NCI-H2171 treated with DMSO at 0.1 percent for 48 hours (cell line): ENCODE measurements around the gene SLC25A10.

Experiments
- DNase-seq: peaks from one replicate; lab custom pipeline; 2025; lab: John Stamatoyannopoulos, UW

SLC25A10 gene

GRCh38 chr17:81711814-81712467 lies at the start of gene SLC25A10:
SLC25A10 (plus strand) TSS chr17:81712284; CDS start chr17:81712427, 143 bp downstream.
- peak; percentile 71 for DNase-seq

GRCh38 chr17:81664051-81664470 lies 48.0 kb upstream of the SLC25A10 start:
- DNase-seq: no peak

GRCh38 chr17:81665205-81666091 lies 46.6 kb upstream of the SLC25A10 start:
- DNase-seq: no peak

- DNase-seq: no peak
Observed at GRCh38 chr17:81666092-81666341, 46.1 kb upstream of the SLC25A10 start.

GRCh38 chr17:81666342-81667191 lies 45.5 kb upstream of the SLC25A10 start, which contains the start of the genes CCDC137 and OXLD1:
CCDC137 (plus strand) TSS chr17:81666737; CDS start chr17:81666767, 30 bp downstream.
OXLD1 (minus strand) TSS chr17:81666605; CDS start chr17:81666577, 28 bp downstream.
- DNase-seq: peak; percentile 93

GRCh38 chr17:81667754-81668153 lies 44.3 kb upstream of the SLC25A10 start:
- no peak for DNase-seq

- DNase-seq: no peak
Observed at GRCh38 chr17:81672504-81672903, 39.6 kb upstream of the SLC25A10 start.

- DNase-seq: no peak
Observed at GRCh38 chr17:81672954-81673353, 39.1 kb upstream of the SLC25A10 start.

- no peak for DNase-seq
Observed at GRCh38 chr17:81673561-81674258, 38.4 kb upstream of the SLC25A10 start.

GRCh38 chr17:81675515-81676221 lies 36.4 kb upstream of the SLC25A10 start:
- DNase-seq: peak; percentile 39

GRCh38 chr17:81676906-81677305 lies 35.2 kb upstream of the SLC25A10 start:
- DNase-seq: peak; percentile 17

- no peak for DNase-seq
Observed at GRCh38 chr17:81680150-81680549, 31.9 kb upstream of the SLC25A10 start.

GRCh38 chr17:81681672-81682071 lies 30.4 kb upstream of the SLC25A10 start:
- DNase-seq: peak; percentile 87

GRCh38 chr17:81682565-81683207 lies 29.4 kb upstream of the SLC25A10 start:
- peak; percentile 74 for DNase-seq

GRCh38 chr17:81683208-81683583 lies 28.9 kb upstream of the SLC25A10 start:
- no peak for DNase-seq

GRCh38 chr17:81683584-81684441 lies 28.3 kb upstream of the SLC25A10 start, which contains the start of the genes ARL16 and HGS:
ARL16 (minus strand) TSS chr17:81683797; CDS start chr17:81683753, 44 bp downstream.
HGS (plus strand) TSS chr17:81684011; CDS start chr17:81684067, 56 bp downstream.
- peak; percentile 98 for DNase-seq

GRCh38 chr17:81684442-81684911 lies 27.6 kb upstream of the SLC25A10 start:
- peak; percentile 17 for DNase-seq

GRCh38 chr17:81685108-81685507 lies 27.0 kb upstream of the SLC25A10 start:
- DNase-seq: no peak

- DNase-seq: no peak
Observed at GRCh38 chr17:81686614-81687013, 25.5 kb upstream of the SLC25A10 start.
